Activated CD8-positive, alpha-beta T cell treated with anti-CD3 and anti-CD28 coated beads for 36 hours (primary cell): ENCODE data around the gene SAP30L. TPM values are rescaled to one million over a fixed set of nuclear protein-coding genes. Genes with fewer than 3 reads are reported as not detected.

Source experiments
- ATAC-seq: fragments of 200-7000 bp; cut with Tn5 transposase; one replicate; pipeline ENCODE4 v1.10.0; 2021; ENCODE audit warnings: mild to moderate bottlenecking, moderate library complexity
- CTCF ChIA-PET: fragments of 350-600 bp; sonication (Branson Sonifier 250); formaldehyde crosslinking; loops from one replicate; lab custom pipeline; 2021; ENCODE audit warnings: antibody characterized with exemption; lab: Charles Lee
- POLR2A ChIA-PET: fragments of 350-600 bp; sonication (Branson Sonifier 250); formaldehyde crosslinking; loops from one replicate; lab custom pipeline; 2021; ENCODE audit warnings: antibody characterized with exemption; lab: Charles Lee
- DNase-seq: peaks from one replicate; pipeline ENCODE4 v3.0.0-alpha.2; 2020
- H3K27ac Mint-ChIP-seq: one replicate; pipeline ENCODE4 v1.8.0; 2021; ENCODE audit warnings: mild to moderate bottlenecking, mixed read lengths
- H3K27me3 Mint-ChIP-seq: one replicate; pipeline ENCODE4 v1.8.0; 2021; ENCODE audit warnings: mixed read lengths
- H3K36me3 Mint-ChIP-seq: one replicate; pipeline ENCODE4 v1.8.0; 2021; ENCODE audit warnings: low read depth, mixed read lengths
- H3K4me1 Mint-ChIP-seq: one replicate; pipeline ENCODE4 v1.8.0; 2021; ENCODE audit warnings: low read depth, mixed read lengths
- H3K4me3 Mint-ChIP-seq: one replicate; pipeline ENCODE4 v1.8.0; 2021; ENCODE audit warnings: mild to moderate bottlenecking, moderate library complexity, mixed read lengths
- H3K9me3 Mint-ChIP-seq: one replicate; pipeline ENCODE4 v1.8.0; 2021; ENCODE audit warnings: mixed read lengths
- CTCF ChIP-seq: fragments of 200-600 bp; IDR thresholded peaks from one replicate; pipeline ENCODE4 v1.8.0; 2022; ENCODE audit warnings: antibody characterized with exemption, mild to moderate bottlenecking
- intact Hi-C: fragments of 100-400 bp; cut with micrococcal nuclease; formaldehyde crosslinking; loops from one replicate; pipeline ENCODE4 v1.10.0; 2022
- total RNA-seq, 2 experiments: library from RNA; stranded (reverse); gene quantifications; one replicate each; pipeline ENCODE4 v1.2.3, GENCODE V29; 2021

SAP30L gene
- total RNA-seq, 2 experiments from 2014 or later: 24.6 to 31.7 TPM

GRCh38 chr5:154451957-154452356, 6.2 kb downstream of the SAP30L start:
- peaks cover 31% of the 10 kb centered on the region for H3K36me3 Mint-ChIP-seq
- no peak for ATAC-seq
- ChIA-PET POLR2A (no interaction called here), CTCF (interaction anchor here (1.3 to 1.4 kb wide), 2 partner anchors 15 to 41 kb away, joined by 3 to 7 read pairs; no protein-coding TSS in a partner anchor)
- H3K27me3 Mint-ChIP-seq: no peaks in the 10 kb centered on the region
- DNase-seq: no peak
- no peak overlapping the region for H3K4me3 Mint-ChIP-seq
- TF ChIP-seq CTCF: no peak
- no peak overlapping the region for H3K27ac Mint-ChIP-seq
- intact Hi-C loops: no loop called here
- no peaks in the 10 kb centered on the region for H3K9me3 Mint-ChIP-seq
- peaks cover 32% of the 10 kb centered on the region for H3K4me1 Mint-ChIP-seq

GRCh38 chr5:154455585-154455984, 9.8 kb downstream of the SAP30L start:
- no peaks in the 10 kb centered on the region for H3K27me3 Mint-ChIP-seq
- ATAC-seq: no peak
- POLR2A ChIA-PET: no interaction called here
- no peak overlapping the region for H3K27ac Mint-ChIP-seq
- no peak for DNase-seq
- CTCF ChIA-PET: interaction anchor here (1.0 kb wide), 1 partner anchor 158 kb away, joined by 3 read pairs; no protein-coding TSS in a partner anchor
- peaks cover 2% of the 10 kb centered on the region for H3K4me1 Mint-ChIP-seq
- H3K9me3 Mint-ChIP-seq: no peaks in the 10 kb centered on the region
- intact Hi-C loops: no loop called here
- no peak for TF ChIP-seq CTCF
- H3K36me3 Mint-ChIP-seq: peaks cover 32% of the 10 kb centered on the region
- H3K4me3 Mint-ChIP-seq: no peak overlapping the region

- no peaks in the 10 kb centered on the region for H3K4me1 Mint-ChIP-seq
- no peaks in the 10 kb centered on the region for H3K27me3 Mint-ChIP-seq
- ChIA-PET CTCF (interaction anchor here (1.0 to 1.5 kb wide), 2 partner anchors 8 to 10 kb away, joined by 3 to 5 read pairs; no protein-coding TSS in a partner anchor), POLR2A (no interaction called here)
- ATAC-seq (no peak), DNase-seq (no peak)
- H3K4me3 Mint-ChIP-seq: no peak overlapping the region
- no peak overlapping the region for H3K27ac Mint-ChIP-seq
- peaks cover 28% of the 10 kb centered on the region for H3K36me3 Mint-ChIP-seq
- TF ChIP-seq CTCF: no peak
- H3K9me3 Mint-ChIP-seq: no peaks in the 10 kb centered on the region
- intact Hi-C loops: no loop called here
Measured at GRCh38 chr5:154456540-154456939, 10.7 kb downstream of the SAP30L start.

- ChIA-PET POLR2A (no interaction called here), CTCF (interaction anchor here (0.9 kb wide), 1 partner anchor 48 kb away, joined by 3 read pairs; no protein-coding TSS in a partner anchor)
Measured at GRCh38 chr5:154459015-154459414, 13.2 kb downstream of the SAP30L start.

More at GRCh38 chr5:154459015-154459414, 13.2 kb downstream of the SAP30L start:
- Mint-ChIP-seq H3K27ac (no peak overlapping the region), H3K4me3 (no peak overlapping the region), H3K27me3 (no peaks in the 10 kb centered on the region), H3K4me1 (no peaks in the 10 kb centered on the region), H3K9me3 (no peaks in the 10 kb centered on the region), H3K36me3 (peaks cover 17% of the 10 kb centered on the region)
- TF ChIP-seq CTCF: no peak
- DNase-seq (no peak), ATAC-seq (no peak)
- intact Hi-C loops: no loop called here
